Measurements from ENCODE around the gene CCDC92B. TPM values are rescaled to one million over a fixed set of nuclear protein-coding genes. Genes with fewer than 3 reads are reported as not detected.

The CCDC92B gene
- total RNA-seq, 1 experiment from 2014 or later, result 0.09 TPM

GRCh38 chr17:2719861-2720260 lies 29.6 kb downstream of the CCDC92B start:
- H3K4me3 ChIP-seq (ENCODE audit: low read depth, low read length, poor library complexity, severe bottlenecking), result no peak overlapping the region
- TF ChIP-seq EZH2 (IDR thresholded peaks at IDR 0.05; ENCODE audit: borderline replicate concordance, low read depth, low read length, poor library complexity, severe bottlenecking) (no peak), CTCF (conservative IDR thresholded peaks at IDR 0.05; ENCODE audit: low read depth, low read length) (no peak)
- DNase-seq (ENCODE audit: low spot score), result no peak
- POLR2A ChIA-PET (ENCODE audit: low non-redundant PET), result no interaction called here
- H3K4me1 ChIP-seq (ENCODE audit: insufficient read depth, low read length, poor library complexity, severe bottlenecking), result no peaks in the 10 kb centered on the region
- no TSS peak for BruUV-seq (replicated peaks)
- H3K27me3 ChIP-seq (replicated peaks; ENCODE audit: insufficient read depth, low read depth, low read length, poor library complexity), result peaks cover 18% of the 10 kb centered on the region
- CTCF ChIA-PET, result interaction anchor here (0.6 kb wide), 1 partner anchor 41 kb away, joined by 4 read pairs; no protein-coding TSS in a partner anchor
- H3K27ac ChIP-seq (ENCODE audit: low read depth, low read length, poor library complexity, severe bottlenecking), result no peak overlapping the region
- H3K9me3 ChIP-seq (ENCODE audit: low read depth, low read length, poor library complexity, severe bottlenecking), result no peaks in the 10 kb centered on the region
- H3K36me3 ChIP-seq (ENCODE audit: insufficient read depth, low read length, poor library complexity, severe bottlenecking), result no peaks in the 10 kb centered on the region
- intact Hi-C loops (cut with micrococcal nuclease; ENCODE audit: unreplicated experiment), result no loop called here

GRCh38 chr17:2718150-2718938 lies 31.1 kb downstream of the CCDC92B start:
- ChIA-PET POLR2A (ENCODE audit: low non-redundant PET) (no interaction called here), CTCF (no interaction called here)
- H3K27ac ChIP-seq (ENCODE audit: low read depth, low read length, poor library complexity, severe bottlenecking), result no peak overlapping the region
- DNase-seq (ENCODE audit: low spot score), result no peak
- no TSS peak for BruUV-seq (replicated peaks)
- intact Hi-C loops (cut with micrococcal nuclease; ENCODE audit: unreplicated experiment), result no loop called here
- no peaks in the 10 kb centered on the region for H3K36me3 ChIP-seq (ENCODE audit: insufficient read depth, low read length, poor library complexity, severe bottlenecking)
- H3K4me3 ChIP-seq (ENCODE audit: low read depth, low read length, poor library complexity, severe bottlenecking), result no peak overlapping the region
- H3K4me1 ChIP-seq (ENCODE audit: insufficient read depth, low read length, poor library complexity, severe bottlenecking), result no peaks in the 10 kb centered on the region
- no peaks in the 10 kb centered on the region for H3K9me3 ChIP-seq (ENCODE audit: low read depth, low read length, poor library complexity, severe bottlenecking)
- TF ChIP-seq CTCF (conservative IDR thresholded peaks at IDR 0.05; ENCODE audit: low read depth, low read length) (no peak), EZH2 (IDR thresholded peaks at IDR 0.05; ENCODE audit: borderline replicate concordance, low read depth, low read length, poor library complexity, severe bottlenecking) (no peak)
- peaks cover 8% of the 10 kb centered on the region for H3K27me3 ChIP-seq (replicated peaks; ENCODE audit: insufficient read depth, low read depth, low read length, poor library complexity)

GRCh38 chr17:2716649-2717048 lies 32.8 kb downstream of the CCDC92B start:
- intact Hi-C loops (cut with micrococcal nuclease; ENCODE audit: unreplicated experiment), result no loop called here
- ChIA-PET POLR2A (ENCODE audit: low non-redundant PET) (no interaction called here), CTCF (no interaction called here)
- peaks cover 10% of the 10 kb centered on the region for H3K4me1 ChIP-seq (ENCODE audit: insufficient read depth, low read length, poor library complexity, severe bottlenecking)
- BruUV-seq (replicated peaks), result no TSS peak
- no peaks in the 10 kb centered on the region for H3K9me3 ChIP-seq (ENCODE audit: low read depth, low read length, poor library complexity, severe bottlenecking)
- no peak overlapping the region for H3K4me3 ChIP-seq (ENCODE audit: low read depth, low read length, poor library complexity, severe bottlenecking)
- no peak overlapping the region for H3K27ac ChIP-seq (ENCODE audit: low read depth, low read length, poor library complexity, severe bottlenecking)
- no peaks in the 10 kb centered on the region for H3K36me3 ChIP-seq (ENCODE audit: insufficient read depth, low read length, poor library complexity, severe bottlenecking)
- no peaks in the 10 kb centered on the region for H3K27me3 ChIP-seq (replicated peaks; ENCODE audit: insufficient read depth, low read depth, low read length, poor library complexity)
- TF ChIP-seq EZH2 (IDR thresholded peaks at IDR 0.05; ENCODE audit: borderline replicate concordance, low read depth, low read length, poor library complexity, severe bottlenecking) (no peak), CTCF (conservative IDR thresholded peaks at IDR 0.05; ENCODE audit: low read depth, low read length) (no peak)
- no peak for DNase-seq (ENCODE audit: low spot score)
